ENCODE results near the gene CTXN3. TPM values are rescaled to one million over a fixed set of nuclear protein-coding genes. Genes with fewer than 3 reads are reported as not detected.

CTXN3 gene
- polyA plus RNA-seq, 1 donor (not counting 4 experiments of a cell fraction or from before 2014, with no cell fraction given), result 0.22 TPM

GRCh38 chr5:127684726-127685467 is 36.0 kb downstream of the CTXN3 start:
- H3K9ac ChIP-seq (ENCODE audit: control insufficient read depth, extremely low read depth, insufficient read depth, low read length), result no peak overlapping the region
- DNase-seq (ENCODE audit: low read depth, low spot score) (no peak), FAIRE-seq (no peak)
- no peaks in the 10 kb centered on the region for H3K9me1 ChIP-seq (ENCODE audit: control insufficient read depth, extremely low read depth, insufficient read depth, low read length)
- no peaks in the 10 kb centered on the region for H3K27me3 ChIP-seq (ENCODE audit: control insufficient read depth, extremely low read depth, insufficient read depth, low read length)
- dilution Hi-C loops (cut with MboI; ENCODE audit: extremely low pct_ligation_motif_present, low sequenced_read_pairs), result no loop called here
- H3K9me3 ChIP-seq (ENCODE audit: control insufficient read depth, low read depth, low read length), result no peaks in the 10 kb centered on the region
- H4K20me1 ChIP-seq (ENCODE audit: control insufficient read depth, extremely low read depth, insufficient read depth, low read length), result no peaks in the 10 kb centered on the region
- no peak overlapping the region for H3K4me2 ChIP-seq (ENCODE audit: control insufficient read depth, extremely low read depth, insufficient read depth, low read depth, low read length)
- no peaks in the 10 kb centered on the region for H3K4me1 ChIP-seq (ENCODE audit: control insufficient read depth, extremely low read depth, insufficient read depth, low read length)
- H3K36me3 ChIP-seq (ENCODE audit: control insufficient read depth in 2 of 2, extremely low read depth in 1 of 2, insufficient read depth in 2 of 2, low read length in 2 of 2), result no peaks in the 10 kb centered on the region
- no peaks in the 10 kb centered on the region for H3K79me2 ChIP-seq (ENCODE audit: control insufficient read depth, insufficient read depth, low read length)
- TF ChIP-seq CTCF (optimal IDR thresholded peaks at IDR 0.05 in 1 of 3, IDR thresholded peaks at IDR 0.05 in 1 of 3, conservative IDR thresholded peaks at IDR 0.05 in 1 of 3; ENCODE audit: extremely low read depth in 1 of 3, insufficient read depth in 2 of 3, low read length in 3 of 3) (no peak), EZH2 (IDR thresholded peaks at IDR 0.05; ENCODE audit: low read length) (no peak)
- H3K4me3 ChIP-seq (ENCODE audit: control insufficient read depth in 2 of 3, extremely low read depth in 1 of 3, insufficient read depth in 2 of 3, low read depth in 1 of 3, low read length in 3 of 3), result no peak overlapping the region
- H2AFZ ChIP-seq (ENCODE audit: control insufficient read depth, low read length), result no peak overlapping the region
- H3K27ac ChIP-seq (ENCODE audit: control insufficient read depth, insufficient read depth, low read length), result no peak overlapping the region

- H4K20me1 ChIP-seq (ENCODE audit: control insufficient read depth, extremely low read depth, insufficient read depth, low read length), result no peaks in the 10 kb centered on the region
- H3K4me2 ChIP-seq (ENCODE audit: control insufficient read depth, extremely low read depth, insufficient read depth, low read depth, low read length), result no peak overlapping the region
- no peaks in the 10 kb centered on the region for H3K9me1 ChIP-seq (ENCODE audit: control insufficient read depth, extremely low read depth, insufficient read depth, low read length)
- no peak overlapping the region for H3K27ac ChIP-seq (ENCODE audit: control insufficient read depth, insufficient read depth, low read length)
- no peak overlapping the region for H3K9ac ChIP-seq (ENCODE audit: control insufficient read depth, extremely low read depth, insufficient read depth, low read length)
- dilution Hi-C loops (cut with MboI; ENCODE audit: extremely low pct_ligation_motif_present, low sequenced_read_pairs), result no loop called here
- H3K4me3 ChIP-seq (ENCODE audit: control insufficient read depth in 2 of 3, extremely low read depth in 1 of 3, insufficient read depth in 2 of 3, low read depth in 1 of 3, low read length in 3 of 3), result no peak overlapping the region
- H2AFZ ChIP-seq (ENCODE audit: control insufficient read depth, low read length), result no peak overlapping the region
- no peaks in the 10 kb centered on the region for H3K36me3 ChIP-seq (ENCODE audit: control insufficient read depth in 2 of 2, extremely low read depth in 1 of 2, insufficient read depth in 2 of 2, low read length in 2 of 2)
- H3K9me3 ChIP-seq (ENCODE audit: control insufficient read depth, low read depth, low read length), result no peaks in the 10 kb centered on the region
- no peaks in the 10 kb centered on the region for H3K4me1 ChIP-seq (ENCODE audit: control insufficient read depth, extremely low read depth, insufficient read depth, low read length)
- no peaks in the 10 kb centered on the region for H3K79me2 ChIP-seq (ENCODE audit: control insufficient read depth, insufficient read depth, low read length)
- TF ChIP-seq CTCF (optimal IDR thresholded peaks at IDR 0.05 in 1 of 3, IDR thresholded peaks at IDR 0.05 in 1 of 3, conservative IDR thresholded peaks at IDR 0.05 in 1 of 3; ENCODE audit: extremely low read depth in 1 of 3, insufficient read depth in 2 of 3, low read length in 3 of 3) (no peak), EZH2 (IDR thresholded peaks at IDR 0.05; ENCODE audit: low read length) (no peak)
- FAIRE-seq, result no peak
- no peaks in the 10 kb centered on the region for H3K27me3 ChIP-seq (ENCODE audit: control insufficient read depth, extremely low read depth, insufficient read depth, low read length)
- DNase-seq (ENCODE audit: low read depth, low spot score), result no peak
Measured at GRCh38 chr5:127685662-127686061, 36.8 kb downstream of the CTXN3 start.
